Measurements from ENCODE around the gene SLC6A2.

DNA sequence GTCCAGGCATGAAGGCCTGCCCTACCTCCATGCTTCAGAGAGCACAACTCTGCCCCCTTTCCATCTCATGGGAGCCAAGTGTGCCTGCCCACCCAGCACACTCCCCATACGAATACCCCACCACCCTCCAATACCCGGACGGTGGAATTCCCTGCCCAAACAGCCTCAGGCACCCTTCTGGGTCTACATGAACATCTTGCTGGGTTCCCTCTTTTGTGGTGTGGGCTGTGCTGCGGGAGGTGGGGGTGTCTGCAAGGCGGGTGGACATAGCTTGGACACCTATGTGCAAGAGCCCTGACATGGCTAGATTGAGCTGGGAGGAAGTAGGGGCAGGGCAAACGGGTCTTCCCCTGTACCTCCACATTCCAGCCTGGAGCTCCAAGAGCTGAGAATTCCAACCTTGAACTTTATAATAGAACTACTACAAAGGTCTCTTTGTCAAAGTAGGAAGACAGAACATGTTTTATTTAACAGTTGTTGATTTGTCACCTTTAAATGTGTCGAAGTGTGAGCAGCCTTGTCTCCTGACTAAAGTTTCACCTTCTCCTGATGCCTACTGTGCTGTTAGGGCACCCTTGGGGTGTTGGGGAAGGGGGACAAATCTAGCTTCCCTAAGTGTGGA, 9.1 kb downstream of the SLC6A2 start:
- TF ChIP-seq EZH2 (IDR thresholded peaks at IDR 0.05; ENCODE audit: low read length, unreplicated experiment) (no peak), CTCF (conservative IDR thresholded peaks at IDR 0.05; ENCODE audit: low read depth, low read length) (no peak)

Measured in PC-3 (cell line).